ENCODE results near the gene DRC1. TPM values are rescaled to one million over a fixed set of nuclear protein-coding genes. Genes with fewer than 3 reads are reported as not detected.

The DRC1 gene
- total RNA-seq, 1 experiment from 2014 or later = not detected

DNA sequence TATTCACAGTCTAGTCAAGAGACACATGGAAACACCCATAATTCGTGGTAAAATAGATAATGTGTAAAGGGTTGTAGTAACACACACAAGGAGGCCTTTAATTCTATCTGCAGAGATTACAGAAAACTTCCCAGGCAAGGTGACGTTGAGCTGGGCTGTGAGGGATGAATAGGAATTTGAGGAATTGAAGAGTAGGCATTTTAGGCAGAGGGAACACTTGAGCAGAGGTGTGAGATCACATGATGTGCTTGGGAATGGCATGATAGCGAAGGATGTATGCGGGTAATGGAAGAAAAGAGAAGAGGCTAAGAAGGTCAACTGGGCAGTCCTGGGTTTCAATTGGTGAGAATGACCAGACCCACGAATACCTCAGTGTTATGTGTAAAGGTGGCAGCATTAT is 20.2 kb downstream of the DRC1 start:
- no peak overlapping the region for H3K18ac ChIP-seq (ENCODE audit: insufficient read length, low read depth, low read length)
- no CpG with 5 or more reads among the region's 5 CpGs for WGBS (ENCODE audit: extremely low coverage, insufficient read length, low lambda C conversion rate)
- no peak overlapping the region for H4K91ac ChIP-seq (ENCODE audit: insufficient read length, low read depth, low read length)
- no peaks in the 10 kb centered on the region for H4K20me1 ChIP-seq (ENCODE audit: control insufficient read depth, insufficient read depth, insufficient read length)
- no peak overlapping the region for H3K4me2 ChIP-seq (ENCODE audit: insufficient read depth, insufficient read length, low read length)
- no peak overlapping the region for H2BK5ac ChIP-seq (ENCODE audit: insufficient read length, low read length)
- no peak for DNase-seq
- Mint-ChIP-seq H3K4me1 (peaks cover 10 to 13% of the 10 kb centered on the region in 2 experiments), H3K4me3 (no peak overlapping the region), H3K27me3 (ENCODE audit: low read depth) (peaks cover 3% of the 10 kb centered on the region), H3K36me3 (ENCODE audit: insufficient read depth in 1 of 3, low read depth in 3 of 3) (no peaks in the 10 kb centered on the region), H3K9me3 (no peaks in the 10 kb centered on the region), H3K27ac (no peak overlapping the region; a peak in 1 of 7 replicates)
- H2AK5ac ChIP-seq (ENCODE audit: insufficient read length, low read length) = no peak overlapping the region
- H3K27me3 ChIP-seq (ENCODE audit: insufficient read depth, low read length) = no peaks in the 10 kb centered on the region
- TF ChIP-seq, protein P1, sequence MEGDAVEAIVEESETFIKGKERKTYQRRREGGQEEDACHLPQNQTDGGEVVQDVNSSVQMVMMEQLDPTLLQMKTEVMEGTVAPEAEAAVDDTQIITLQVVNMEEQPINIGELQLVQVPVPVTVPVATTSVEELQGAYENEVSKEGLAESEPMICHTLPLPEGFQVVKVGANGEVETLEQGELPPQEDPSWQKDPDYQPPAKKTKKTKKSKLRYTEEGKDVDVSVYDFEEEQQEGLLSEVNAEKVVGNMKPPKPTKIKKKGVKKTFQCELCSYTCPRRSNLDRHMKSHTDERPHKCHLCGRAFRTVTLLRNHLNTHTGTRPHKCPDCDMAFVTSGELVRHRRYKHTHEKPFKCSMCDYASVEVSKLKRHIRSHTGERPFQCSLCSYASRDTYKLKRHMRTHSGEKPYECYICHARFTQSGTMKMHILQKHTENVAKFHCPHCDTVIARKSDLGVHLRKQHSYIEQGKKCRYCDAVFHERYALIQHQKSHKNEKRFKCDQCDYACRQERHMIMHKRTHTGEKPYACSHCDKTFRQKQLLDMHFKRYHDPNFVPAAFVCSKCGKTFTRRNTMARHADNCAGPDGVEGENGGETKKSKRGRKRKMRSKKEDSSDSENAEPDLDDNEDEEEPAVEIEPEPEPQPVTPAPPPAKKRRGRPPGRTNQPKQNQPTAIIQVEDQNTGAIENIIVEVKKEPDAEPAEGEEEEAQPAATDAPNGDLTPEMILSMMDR (conservative IDR thresholded peaks at IDR 0.05) = no peak
- no peak overlapping the region for H3K27ac ChIP-seq (ENCODE audit: insufficient read length, low read depth, low read length)
- H2BK20ac ChIP-seq (ENCODE audit: low read depth, low read length, poor library complexity, severe bottlenecking) = no peak overlapping the region
- no peaks in the 10 kb centered on the region for H3K9me3 ChIP-seq (ENCODE audit: control insufficient read depth, low read depth, low read length)
- no peak overlapping the region for H3T11ph ChIP-seq (ENCODE audit: low read length)
- no peaks in the 10 kb centered on the region for H3K79me1 ChIP-seq (ENCODE audit: insufficient read depth, low read depth, low read length, poor library complexity, severe bottlenecking)
- H3K4ac ChIP-seq (ENCODE audit: low read depth, low read length) = no peak overlapping the region
- no peak overlapping the region for H2BK15ac ChIP-seq (ENCODE audit: low read depth, low read length)
- H3K23ac ChIP-seq (ENCODE audit: insufficient read length, low read depth, low read length) = no peak overlapping the region
- no peaks in the 10 kb centered on the region for H3K23me2 ChIP-seq (ENCODE audit: insufficient read length, low read depth, low read length, poor library complexity, severe bottlenecking)
- no peak overlapping the region for H2BK12ac ChIP-seq (ENCODE audit: insufficient read length, low read depth, low read length)
- H4K5ac ChIP-seq (ENCODE audit: insufficient read length, low read depth, low read length) = no peak overlapping the region
- no peak overlapping the region for H3K14ac ChIP-seq (ENCODE audit: insufficient read depth, low read length)
- H2BK120ac ChIP-seq (ENCODE audit: low read depth, low read length, poor library complexity, severe bottlenecking) = no peak overlapping the region
- H3K79me2 ChIP-seq (ENCODE audit: insufficient read depth, low read length) = no peaks in the 10 kb centered on the region
- H3K9ac ChIP-seq (ENCODE audit: extremely low read depth, insufficient read length, low read length) = no peak overlapping the region
- no peak overlapping the region for H3K56ac ChIP-seq (ENCODE audit: insufficient read length, low read depth, low read length)
- H2AFZ ChIP-seq (ENCODE audit: low read length) = no peak overlapping the region
- peaks cover 3% of the 10 kb centered on the region for H3K4me1 ChIP-seq (ENCODE audit: insufficient read depth, low read length)
- no peak overlapping the region for H4K8ac ChIP-seq (replicated peaks; ENCODE audit: insufficient read length, low read depth, low read length)
